DMS114 treated with DMSO at 0.1 percent for 48 hours (cell line): ENCODE data around the gene AMPD2.

Experiments
- DNase-seq: peaks from one replicate; lab custom pipeline; 2025; ENCODE audit not compliant: unreplicated experiment; lab: John Stamatoyannopoulos, UW

The AMPD2 gene

GRCh38 chr1:109619576-109620400, at the start of gene AMPD2, which contains the start of gene GNAT2:
Gene AMPD2, plus strand, starts transcription at chr1:109619837. Its CDS starts 1,339 bp downstream, at chr1:109621176.
Gene GNAT2, minus strand, starts transcription at chr1:109619616. Its CDS starts 6,746 bp downstream, at chr1:109612870.
- DNase-seq, result peak; percentile 65

- DNase-seq, result no peak
Measured at GRCh38 chr1:109570414-109570813, 49.2 kb upstream of the AMPD2 start.

DNA sequence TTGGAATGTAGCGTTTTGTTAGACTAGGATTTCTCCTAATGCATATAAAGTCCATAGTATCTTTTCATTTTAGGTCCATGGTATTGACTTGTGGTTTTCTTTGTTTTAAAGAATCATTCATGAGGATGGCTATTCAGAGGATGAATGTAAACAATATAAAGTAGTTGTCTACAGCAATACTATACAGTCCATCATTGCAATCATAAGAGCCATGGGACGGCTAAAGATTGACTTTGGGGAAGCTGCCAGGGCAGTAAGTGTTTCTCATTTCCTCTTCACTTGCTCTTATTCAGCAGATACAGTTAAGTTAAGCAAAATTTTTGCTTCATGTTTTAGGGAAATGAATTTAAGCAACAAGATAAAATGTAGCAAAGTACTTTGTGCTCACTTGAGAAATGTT, 45.9 kb upstream of the AMPD2 start:
- DNase-seq, result no peak

GRCh38 chr1:109578947-109579443, 40.6 kb upstream of the AMPD2 start:
- DNase-seq, result no peak

GRCh38 chr1:109579491-109579890, 40.1 kb upstream of the AMPD2 start:
- DNase-seq, result no peak

- DNase-seq, result no peak
Measured at GRCh38 chr1:109582021-109582420, 37.6 kb upstream of the AMPD2 start.

DNA sequence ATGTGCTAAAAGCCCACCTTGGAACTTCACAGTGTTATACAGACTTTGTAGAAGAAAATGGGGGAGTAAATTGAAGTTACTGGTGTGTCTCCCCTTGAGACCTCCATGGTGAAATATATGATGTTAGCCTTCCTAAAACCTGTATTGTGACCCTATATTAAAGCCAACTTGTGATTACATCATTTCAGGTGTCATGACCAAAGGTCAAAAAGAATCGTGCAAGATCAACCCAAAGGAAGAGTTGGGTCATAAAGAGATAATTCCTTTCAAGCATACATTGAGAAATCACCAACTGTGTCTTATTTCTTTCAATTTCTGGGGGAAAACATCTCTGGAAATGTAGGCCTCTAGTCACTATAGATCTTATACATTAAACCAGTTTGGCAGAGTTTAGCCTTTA, 34.9 kb upstream of the AMPD2 start:
- no peak for DNase-seq

DNA sequence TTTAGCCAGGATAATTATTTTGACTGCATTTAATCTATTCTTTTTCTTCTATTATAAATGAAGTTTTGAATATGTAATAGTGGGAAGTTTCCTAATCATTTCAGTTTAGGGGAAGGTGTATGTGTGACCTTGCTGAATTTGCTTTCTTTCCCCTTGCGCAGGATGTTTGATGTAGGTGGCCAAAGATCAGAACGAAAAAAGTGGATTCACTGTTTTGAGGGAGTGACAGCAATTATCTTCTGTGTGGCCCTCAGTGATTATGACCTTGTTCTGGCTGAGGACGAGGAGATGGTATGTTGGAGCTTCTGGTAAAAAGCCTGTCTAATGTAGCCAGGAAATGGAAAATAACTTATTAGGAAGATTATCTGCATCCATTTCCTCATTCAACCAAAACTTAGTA, 33.6 kb upstream of the AMPD2 start:
- DNase-seq, result no peak

DNA sequence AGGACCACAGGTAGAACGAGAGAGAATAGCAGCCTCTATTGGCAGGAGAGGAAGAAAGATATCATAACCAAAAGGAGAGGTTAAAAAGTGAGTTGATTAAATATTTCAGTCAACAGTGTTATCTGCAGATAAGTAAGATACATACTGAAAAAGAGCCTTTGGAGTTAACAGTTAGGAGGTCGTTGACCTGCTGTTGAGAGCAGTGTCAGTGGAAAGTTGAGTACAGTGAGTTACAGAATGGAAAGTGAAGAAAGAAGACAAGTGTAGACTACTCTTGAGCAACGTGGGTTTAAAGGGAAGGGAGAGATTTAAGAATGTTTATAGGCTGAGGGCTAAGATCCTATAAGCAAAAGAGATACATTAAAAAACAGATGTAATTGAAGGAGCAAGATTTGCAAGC, 30.5 kb upstream of the AMPD2 start:
- DNase-seq, result no peak

GRCh38 chr1:109589679-109590078, 30.0 kb upstream of the AMPD2 start:
- no peak for DNase-seq

DNA sequence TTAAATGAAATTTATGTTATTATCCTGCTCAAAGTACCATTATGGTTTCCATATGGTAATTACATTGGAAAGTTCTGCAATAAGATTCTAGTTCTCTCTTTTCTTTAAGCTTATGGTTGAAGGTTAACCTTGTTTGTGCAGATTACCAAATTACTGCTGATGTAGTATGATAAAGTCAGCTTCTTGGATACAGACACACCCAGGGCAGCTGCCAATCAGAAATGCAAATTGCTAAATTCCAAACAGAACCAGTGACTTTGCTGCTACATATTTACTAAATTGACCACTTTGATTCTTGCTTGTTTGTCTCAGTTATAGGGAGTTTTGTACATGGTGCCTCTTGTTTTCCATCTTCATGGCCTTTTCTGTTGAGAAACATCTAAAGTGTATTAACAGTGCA, 26.7 kb upstream of the AMPD2 start:
- no peak for DNase-seq

DNA sequence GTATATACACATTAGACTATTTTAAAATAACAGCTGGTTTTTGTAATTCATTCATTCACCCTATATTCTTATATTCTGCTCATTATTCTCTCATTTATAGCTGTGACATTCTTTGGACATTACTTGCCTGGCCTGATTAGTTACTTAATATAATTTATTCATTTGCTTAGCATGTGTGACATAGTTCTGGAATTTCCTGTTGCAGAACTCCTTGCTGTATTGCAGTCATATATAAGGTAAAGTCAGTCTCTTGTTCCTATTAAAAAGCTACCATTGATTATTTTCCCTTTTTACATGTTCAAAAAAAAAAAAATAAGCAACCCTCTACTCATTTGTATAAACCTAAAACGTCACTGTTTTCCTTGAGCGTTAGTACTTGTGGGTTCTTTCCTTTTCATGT, 24.1 kb upstream of the AMPD2 start:
- DNase-seq, result no peak

GRCh38 chr1:109598156-109598555, 21.5 kb upstream of the AMPD2 start:
- no peak for DNase-seq

DNA sequence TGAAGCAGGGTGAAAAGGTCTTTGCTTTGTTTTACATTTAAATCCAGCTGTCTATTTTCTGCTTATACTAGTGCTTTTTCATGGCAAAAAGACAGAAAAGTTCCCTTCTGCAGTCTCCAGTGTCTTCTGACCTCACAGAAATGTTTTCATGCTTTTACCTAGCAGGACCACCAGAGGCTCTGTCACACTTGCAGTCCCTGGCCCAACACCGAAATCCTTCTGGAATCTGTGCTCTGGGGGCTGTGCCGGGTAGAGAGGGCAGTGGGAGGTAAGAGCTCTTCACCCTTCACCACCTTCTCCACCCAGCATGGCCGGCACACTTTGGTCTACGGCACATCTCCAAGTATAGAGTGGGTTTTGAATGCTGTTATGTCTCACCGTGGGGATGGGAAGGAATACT, 21.0 kb upstream of the AMPD2 start:
- DNase-seq, result no peak

DNA sequence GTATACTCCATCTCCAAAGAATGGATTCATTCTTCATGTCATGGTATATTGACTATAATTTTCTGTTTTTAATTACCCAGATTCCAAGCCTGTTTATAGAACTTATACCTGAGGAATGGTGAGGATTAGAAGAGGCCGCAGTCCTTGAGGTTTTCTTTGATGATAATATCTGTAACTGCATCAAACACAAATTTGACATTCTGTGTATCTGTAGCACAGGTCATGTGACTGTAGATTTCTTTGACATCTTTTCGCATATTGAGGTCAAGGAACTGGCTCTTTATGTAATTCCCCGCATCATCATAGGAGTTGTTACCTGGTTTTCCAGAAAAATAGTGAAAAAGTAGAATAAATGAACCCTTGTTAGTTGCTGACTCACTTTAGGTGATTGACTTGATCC, 16.4 kb upstream of the AMPD2 start:
- no peak for DNase-seq

- DNase-seq, result no peak
Measured at GRCh38 chr1:109605381-109605780, 14.3 kb upstream of the AMPD2 start.

DNA sequence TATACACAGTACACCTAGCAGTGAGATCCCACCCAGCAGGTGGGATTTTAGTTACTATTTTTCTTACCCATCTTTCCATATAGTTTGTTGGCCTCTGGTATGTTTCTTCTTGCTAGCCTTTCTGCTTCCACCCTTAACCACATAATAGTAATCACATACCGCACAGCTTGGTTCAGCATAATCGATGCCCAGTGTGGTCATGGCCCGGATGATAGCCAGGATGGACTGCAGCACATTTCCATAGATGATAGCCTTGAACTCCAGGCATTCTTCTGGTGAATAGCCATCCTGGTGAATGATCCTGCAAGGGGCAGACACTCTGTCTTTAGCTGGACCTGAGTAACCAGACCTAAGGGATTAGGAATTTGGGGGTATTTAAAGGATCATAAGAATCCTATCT, 9.8 kb upstream of the AMPD2 start:
- DNase-seq, result no peak

DNA sequence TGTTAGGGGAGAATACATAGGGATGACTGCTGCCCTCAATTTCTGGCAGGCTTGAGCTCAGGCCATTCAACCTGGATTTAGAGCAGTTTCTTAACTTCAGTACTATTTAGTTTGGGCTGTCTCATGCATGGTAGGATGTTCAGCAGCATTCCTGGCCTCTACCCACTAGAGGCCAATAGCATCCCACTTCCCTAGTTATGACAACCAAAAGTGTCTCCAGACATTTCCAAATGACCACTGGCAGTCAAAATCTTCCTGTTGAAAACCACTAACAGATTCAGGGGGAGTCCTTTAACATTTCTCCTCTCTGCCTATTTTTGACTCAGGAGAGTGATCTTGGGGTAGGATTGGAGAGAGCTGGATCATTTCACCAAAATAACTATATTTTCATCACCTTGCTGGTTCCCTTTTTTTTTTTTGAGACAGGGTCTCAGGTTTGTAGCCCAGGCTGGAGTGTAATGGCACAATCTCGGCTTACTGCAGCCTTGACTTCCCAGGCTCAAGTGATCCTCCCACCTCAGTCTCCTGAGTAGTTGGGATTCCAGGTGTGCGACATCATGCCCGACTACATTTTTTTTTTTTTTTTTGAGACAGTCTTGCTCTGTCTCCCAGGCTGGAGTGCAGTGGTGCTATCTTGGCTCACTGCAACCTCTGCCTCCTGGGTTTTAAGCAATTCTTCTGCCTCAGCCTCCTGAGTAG, 8.9 kb upstream of the AMPD2 start:
- DNase-seq, result no peak

DNA sequence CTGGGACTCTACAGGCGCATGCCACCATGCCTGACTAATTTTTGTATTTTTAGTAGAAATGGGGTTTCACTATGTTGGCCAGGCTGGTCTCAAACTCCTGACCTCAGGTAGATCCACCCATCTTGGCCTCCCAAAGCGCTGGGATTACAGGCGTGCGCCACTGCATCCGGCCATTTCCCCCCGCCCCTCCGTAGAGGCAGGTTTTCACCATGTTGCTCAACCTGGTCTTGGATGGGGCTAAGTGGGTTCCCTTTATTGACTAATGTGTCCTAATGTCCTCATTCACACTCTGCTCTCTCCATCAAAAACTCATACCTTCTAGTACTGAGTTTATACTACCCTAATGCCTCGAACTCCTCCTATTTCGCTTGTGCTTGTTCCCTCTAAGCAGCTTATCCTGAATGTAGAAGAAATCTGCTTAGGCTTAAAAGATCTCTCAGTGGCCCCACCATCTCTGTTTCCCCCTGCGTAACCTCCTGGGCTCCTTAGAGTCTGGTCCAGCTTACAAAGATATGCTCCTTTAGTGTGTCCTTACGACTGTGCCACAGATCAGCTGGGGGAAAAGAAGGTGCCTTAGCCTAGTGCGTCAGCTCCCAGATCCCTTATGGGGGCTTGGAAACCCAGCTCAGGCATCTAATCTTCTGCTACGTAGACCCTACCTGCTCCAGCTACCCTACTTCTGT, 8.2 kb upstream of the AMPD2 start:
- DNase-seq, result no peak

DNA sequence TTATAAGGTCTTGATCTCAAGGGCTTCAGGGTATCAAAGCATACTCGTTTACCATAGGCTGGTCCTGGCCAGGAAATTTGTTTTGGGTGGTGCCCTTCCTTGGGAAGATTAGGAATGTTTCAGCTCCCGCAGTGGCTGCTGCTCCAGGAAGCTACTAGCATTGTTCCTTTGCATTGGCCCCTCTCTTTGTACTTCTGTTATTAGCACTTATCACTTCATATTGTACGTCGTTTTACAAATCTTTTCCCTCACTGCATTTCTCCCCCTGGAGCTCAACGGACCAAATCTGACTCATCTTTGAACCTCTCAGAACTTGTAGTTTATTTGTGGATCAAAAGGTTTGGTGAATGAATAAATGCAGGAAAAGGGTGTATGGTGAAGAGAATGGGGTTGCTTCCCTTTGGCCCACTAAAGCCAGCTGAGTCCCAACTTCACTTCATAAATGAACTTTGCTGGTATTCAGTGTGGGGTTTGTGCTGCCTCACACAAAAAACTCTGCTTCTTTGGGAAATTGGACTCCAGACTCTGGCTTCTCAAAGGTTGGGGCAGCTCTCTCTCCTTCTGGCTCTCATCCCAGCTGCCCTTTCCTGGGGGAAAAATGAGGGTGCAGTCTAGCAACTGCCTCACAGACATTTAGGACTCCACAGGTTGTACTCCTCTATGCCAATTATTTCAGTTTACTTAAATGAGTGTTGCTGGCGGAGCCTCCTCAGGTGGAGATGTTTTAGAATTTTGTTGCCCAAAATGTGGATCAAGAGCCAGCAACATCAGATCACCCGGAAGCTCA, 6.1 kb upstream of the AMPD2 start:
- no peak for DNase-seq

- DNase-seq, result no peak
Measured at GRCh38 chr1:109615879-109616278, 3.8 kb upstream of the AMPD2 start.
